Kidney (tissue), 14 donors: Measurements from ENCODE around the gene FAM117B. TPM values are rescaled to one million over a fixed set of nuclear protein-coding genes. Genes with fewer than 3 reads are reported as not detected.
A peak's percentile ranks its signal among the peaks of the same experiment; 100 is the strongest.

Source experiments
- DNase-seq, 5 donors: peaks; one replicate each; pipeline ENCODE4 v3.0.0-alpha.2; 2013 to 2020
- FAIRE-seq: peaks from 2 replicates; lab custom pipeline; 2012; peaks lifted over from hg19 to GRCh38; lab: Jason Lieb, UNC
- H3K27ac ChIP-seq, 2 donors: one replicate each; pipeline ENCODE4 v1.7.0; 2013; ENCODE audit warnings: low read depth in 2 of 2, low read length in 2 of 2, inconsistent platforms in 1 of 2
- H3K27me3 ChIP-seq: one replicate; pipeline ENCODE4 v1.7.1; 2013; ENCODE audit warnings: low read length, inconsistent platforms; ENCODE audit not compliant: control insufficient read depth, insufficient read depth
- H3K36me3 ChIP-seq, 3 donors: one replicate each; pipeline versions ENCODE4 v1.7.0 to v1.7.1; 2013; ENCODE audit warnings: low read length in 3 of 3, control low read depth in 1 of 3, inconsistent platforms in 1 of 3; ENCODE audit not compliant: insufficient read depth in 3 of 3, control insufficient read depth in 2 of 3
- H3K4me1 ChIP-seq, 3 donors: one replicate each; pipeline versions ENCODE4 v1.7.0 to v1.7.1; 2013; ENCODE audit warnings: low read length in 3 of 3, inconsistent platforms in 1 of 3, low read depth in 1 of 3; ENCODE audit not compliant: control insufficient read depth in 2 of 3, insufficient read depth in 2 of 3
- H3K4me3 ChIP-seq, 3 donors: one replicate each; pipeline versions ENCODE4 v1.7.0 to v1.8.1; 2013; ENCODE audit warnings: low read length in 3 of 3, control low read depth in 1 of 3, inconsistent platforms in 1 of 3
- H3K9ac ChIP-seq, 3 donors: one replicate each; pipeline versions ENCODE4 v1.7.0 to v1.7.1; 2013; ENCODE audit warnings: low read length in 3 of 3, control low read depth in 1 of 3, inconsistent platforms in 1 of 3
- H3K9me3 ChIP-seq, 3 donors: one replicate each; pipeline versions ENCODE4 v1.7.0 to v1.7.1; 2013; ENCODE audit warnings: low read length in 3 of 3, control low read depth in 1 of 3, inconsistent platforms in 1 of 3; ENCODE audit not compliant: control insufficient read depth in 2 of 3, insufficient read depth in 1 of 3
- CTCF ChIP-seq: IDR thresholded peaks from 3 replicates; pipeline ENCODE4 v1.5.1; 2012; ENCODE audit warnings: mild to moderate bottlenecking, moderate library complexity, borderline replicate concordance; ENCODE audit not compliant: insufficient read depth; ENCODE audit errors: extremely low read depth
- intact Hi-C: fragments of 100-400 bp; cut with DNase I; formaldehyde crosslinking; loops from one replicate; pipeline ENCODE4 v1.11.1; 2022
- polyA plus RNA-seq: library from polyadenylated mRNA; stranded (reverse); fragments of 350-450 nt; fragmentation: Illumina TruSeq; extraction: RNeasy Lipid Tissue Mini Kit (QIAGEN cat#74804); gene quantifications from one replicate; pipeline ENCODE4 v1.2.3, GENCODE V29; 2014; ENCODE audit warnings: low read depth, low replicate concordance; ENCODE audit not compliant: insufficient read depth
- total RNA-seq: library from RNA; stranded (reverse); fragmentation: NEBNext Ultra II Directional; extraction: Animal tissue kit (Norgen Biotek cat#: 25700); gene quantifications from one replicate; pipeline ENCODE4 v1.2.1, GENCODE V29; 2021
- donor health status: control.
- donor health status: control.
- donor health status: control.
- donor health status: control.
- donor health status: control.
- donor health status: DM: yes; HTN: yes; CAD: no.
- donor health status: Normal renal cell carcinoma (clear cell type).

Gene FAM117B
- total and polyA plus RNA-seq, 2 donors from 2014 or later, result 4.1 to 14.8 TPM

GRCh38 chr2:202768273-202768672 lies 133.5 kb downstream of the FAM117B start:
- intact Hi-C loops, result no loop called here

GRCh38 chr2:202769201-202769600 lies 134.4 kb downstream of the FAM117B start:
- peaks cover 0 to 4% (median 2%) of the 10 kb centered on the region in 3 donors for H3K36me3 ChIP-seq
- no peaks in the 10 kb centered on the region for H3K4me1 ChIP-seq
- peak in 1 of 5 donors; percentile 22 for DNase-seq
- no peak for TF ChIP-seq CTCF
- no peak overlapping the region for H3K27ac ChIP-seq
- H3K27me3 ChIP-seq, result no peaks in the 10 kb centered on the region
- H3K9ac ChIP-seq, result no peak overlapping the region
- H3K4me3 ChIP-seq, result no peak overlapping the region
- no peak for FAIRE-seq
- intact Hi-C loops, result no loop called here
- no peaks in the 10 kb centered on the region for H3K9me3 ChIP-seq

More at GRCh38 chr2:202768273-202768672, 133.5 kb downstream of the FAM117B start:
- H3K27ac ChIP-seq, result no peak overlapping the region
- DNase-seq (peak in 1 of 5 donors; percentile 8), FAIRE-seq (no peak)
- no peaks in the 10 kb centered on the region for H3K9me3 ChIP-seq
- no peak overlapping the region for H3K4me3 ChIP-seq
- TF ChIP-seq CTCF, result no peak
- H3K36me3 ChIP-seq, result peaks cover 0 to 4% (median 2%) of the 10 kb centered on the region in 3 donors
- no peak overlapping the region for H3K9ac ChIP-seq
- H3K4me1 ChIP-seq, result no peaks in the 10 kb centered on the region
- H3K27me3 ChIP-seq, result no peaks in the 10 kb centered on the region

GRCh38 chr2:202771336-202771735 lies 136.6 kb downstream of the FAM117B start:
- H3K4me1 ChIP-seq, result no peaks in the 10 kb centered on the region
- no peak for TF ChIP-seq CTCF
- H3K9me3 ChIP-seq, result no peaks in the 10 kb centered on the region
- DNase-seq, result no peak
- intact Hi-C loops, result no loop called here
- H3K27ac ChIP-seq, result no peak overlapping the region
- H3K4me3 ChIP-seq, result no peak overlapping the region
- no peak overlapping the region for H3K9ac ChIP-seq
- no peaks in the 10 kb centered on the region for H3K27me3 ChIP-seq
- H3K36me3 ChIP-seq, result peaks cover 0 to 2% (median 0%) of the 10 kb centered on the region in 3 donors
- no peak for FAIRE-seq

GRCh38 chr2:202771741-202772460 lies 137.1 kb downstream of the FAM117B start:
- no peaks in the 10 kb centered on the region for H3K9me3 ChIP-seq
- H3K27me3 ChIP-seq, result no peaks in the 10 kb centered on the region
- no peaks in the 10 kb centered on the region for H3K4me1 ChIP-seq
- no peak overlapping the region for H3K27ac ChIP-seq
- peaks cover 0 to 2% (median 0%) of the 10 kb centered on the region in 3 donors for H3K36me3 ChIP-seq
- no peak overlapping the region for H3K9ac ChIP-seq
- FAIRE-seq (no peak), DNase-seq (peak in 2 of 5 donors; percentile 43 to 76)
- TF ChIP-seq CTCF, result no peak
- intact Hi-C loops, result no loop called here
- no peak overlapping the region for H3K4me3 ChIP-seq
